NOMO-1 treated with DMSO at 0.1 percent for 48 hours (cell line): Measurements from ENCODE around the gene JMJD4.
"Not testable (repeated sequence)": the region's sequence is repeated elsewhere in the genome, so short reads cannot be mapped to it uniquely, and the experiment has no call there.

Experiments used
- DNase-seq: peaks from one replicate; lab custom pipeline; 2025; ENCODE audit not compliant: unreplicated experiment; lab: John Stamatoyannopoulos, UW

JMJD4 gene

GRCh38 chr1:227701631-227702030, 33.5 kb downstream of the JMJD4 start:
- DNase-seq, result not testable (repeated sequence)

DNA sequence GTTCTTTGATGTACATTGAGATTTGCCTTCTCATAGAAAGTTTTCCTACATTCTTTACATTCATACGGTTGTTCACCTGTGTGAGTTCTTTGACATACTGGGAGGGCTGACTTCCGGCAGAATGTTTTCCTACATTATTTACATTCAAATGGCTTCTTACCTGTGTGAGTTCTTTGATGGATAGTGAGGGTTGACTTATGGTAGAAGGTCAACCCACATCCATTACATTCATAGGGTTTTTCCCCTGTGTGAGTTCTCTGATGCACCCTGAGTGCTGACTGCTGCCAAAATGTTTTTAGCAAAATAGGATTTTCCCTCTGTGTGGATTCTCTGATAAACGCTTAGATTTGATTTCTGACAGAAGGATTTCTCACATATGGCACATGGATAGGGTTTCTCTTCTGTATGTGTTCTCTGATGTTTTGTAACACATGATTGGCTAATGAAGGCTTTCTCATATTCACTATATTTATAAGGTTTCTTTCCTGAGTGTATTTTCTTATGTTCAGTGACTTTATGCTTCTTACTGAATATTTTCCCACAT, 37.7 kb downstream of the JMJD4 start:
- DNase-seq, result no peak

DNA sequence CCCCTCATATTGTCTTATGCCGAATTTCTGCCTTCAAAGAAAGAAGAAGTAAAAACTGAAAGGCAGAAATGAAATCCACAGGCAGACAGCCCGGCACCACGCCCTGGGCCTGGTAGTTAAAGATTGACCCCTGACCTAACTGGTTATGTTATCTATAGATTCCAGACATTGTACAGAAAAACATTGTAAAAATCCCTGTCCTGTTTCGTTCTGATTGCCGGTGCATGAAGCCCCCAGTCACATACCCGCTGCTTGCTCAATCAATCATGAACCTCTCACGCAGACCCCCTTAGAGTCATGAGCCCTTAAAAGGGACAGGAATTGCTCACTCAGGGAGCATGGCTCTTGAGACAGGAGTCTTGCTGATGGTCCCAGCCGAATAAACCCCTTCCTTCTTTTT, 49.3 kb downstream of the JMJD4 start:
- DNase-seq, result no peak
